ENCODE results near the gene PPP2CA.
"Not testable (repeated sequence)": the region's sequence is repeated elsewhere in the genome, so short reads cannot be mapped to it uniquely, and the experiment has no call there.

The PPP2CA gene

DNA sequence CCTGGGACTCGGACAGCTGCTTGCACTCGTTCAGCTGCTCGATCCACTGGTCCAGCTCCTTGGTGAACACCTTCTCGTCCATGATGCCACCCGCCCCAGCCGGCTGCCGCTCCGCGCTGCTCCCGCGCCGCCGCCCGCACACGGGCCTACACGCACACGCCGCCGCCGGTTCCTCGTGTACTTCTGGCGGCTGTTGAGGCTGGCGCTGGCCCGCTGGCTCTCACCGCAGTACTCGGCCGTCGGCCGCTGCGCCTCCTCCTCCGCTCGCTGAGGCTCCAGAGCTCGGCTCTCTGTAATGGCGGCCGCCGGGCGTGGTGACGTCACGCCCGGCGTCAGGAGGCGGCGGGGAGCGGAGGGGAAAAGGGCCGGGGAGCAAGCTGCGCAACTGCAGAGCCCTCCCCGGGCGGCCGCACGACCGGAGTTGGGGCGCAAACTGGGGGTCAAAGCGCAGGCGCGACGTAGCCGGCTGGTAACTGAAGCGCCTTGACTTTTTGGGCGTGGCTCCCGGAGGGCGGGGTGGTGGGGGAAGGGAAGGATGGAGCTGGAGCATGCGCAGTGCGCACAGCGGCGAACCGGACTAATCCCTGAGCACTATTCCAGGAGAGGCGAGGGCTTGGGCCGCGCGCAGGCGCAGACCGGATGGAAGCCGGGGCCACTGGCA, at the start of gene PPP2CA:
TSS of gene PPP2CA (minus strand) at position 294 of the 661 bp plus-strand sequence. CDS start at position 82, 212 bp downstream.
- peak; percentile 85 for DNase-seq

GRCh38 chr5:134273642-134274395, 47.9 kb upstream of the PPP2CA start:
- peak; percentile 23 for DNase-seq

GRCh38 chr5:134271059-134271458, 45.2 kb upstream of the PPP2CA start:
- DNase-seq: no peak

GRCh38 chr5:134268919-134269318, 43.0 kb upstream of the PPP2CA start:
- DNase-seq: no peak

GRCh38 chr5:134268019-134268601, 42.2 kb upstream of the PPP2CA start:
- DNase-seq: no peak

DNA sequence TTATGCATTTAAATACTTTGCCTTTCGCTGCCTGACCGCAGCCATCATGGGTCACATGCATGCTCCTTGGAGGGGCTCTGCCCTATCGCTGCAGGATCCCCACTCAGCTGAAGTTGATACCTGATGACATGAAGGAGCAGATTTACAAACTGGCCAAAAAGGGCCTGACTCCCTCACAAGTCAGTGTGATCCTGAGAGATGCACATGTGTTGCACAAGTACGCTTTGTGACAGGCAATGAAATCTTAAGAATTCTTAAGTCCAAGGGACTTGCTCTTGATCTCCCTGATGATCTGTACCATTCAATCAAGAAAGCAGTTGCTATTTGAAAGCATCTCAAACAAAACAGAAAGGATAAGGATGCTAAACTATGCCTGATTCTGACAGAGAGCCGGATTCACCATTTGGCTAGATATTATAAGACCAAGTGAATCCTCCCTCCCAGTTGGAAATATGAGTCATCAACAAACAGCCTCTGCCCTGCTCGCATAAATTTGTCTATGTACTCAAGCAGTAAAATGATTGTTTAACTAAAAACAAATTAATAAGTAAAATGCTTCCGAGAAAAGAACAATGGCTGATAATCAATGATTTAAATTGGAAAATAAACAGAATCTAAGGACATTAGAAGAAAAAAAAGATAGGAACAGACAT, 41.6 kb upstream of the PPP2CA start:
- DNase-seq: no peak

DNA sequence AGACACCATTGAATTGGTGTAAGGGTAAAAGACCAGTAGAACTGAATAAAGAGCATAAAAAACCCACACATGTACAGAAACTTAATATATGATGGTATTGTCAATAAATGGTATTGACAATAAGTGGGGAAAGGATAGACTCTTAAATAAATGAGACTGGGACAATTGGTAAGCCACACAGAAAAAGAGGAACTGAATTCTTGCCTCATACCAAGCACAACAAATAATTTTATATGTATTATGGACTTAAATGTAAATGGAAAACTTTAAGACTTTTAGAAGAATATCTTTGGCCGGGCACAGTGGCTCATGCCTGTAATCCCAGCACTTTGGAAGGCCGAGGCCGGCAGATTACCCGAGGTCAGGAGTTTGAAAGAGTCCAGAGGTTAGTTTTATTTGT, 37.9 kb upstream of the PPP2CA start:
- DNase-seq: no peak

DNA sequence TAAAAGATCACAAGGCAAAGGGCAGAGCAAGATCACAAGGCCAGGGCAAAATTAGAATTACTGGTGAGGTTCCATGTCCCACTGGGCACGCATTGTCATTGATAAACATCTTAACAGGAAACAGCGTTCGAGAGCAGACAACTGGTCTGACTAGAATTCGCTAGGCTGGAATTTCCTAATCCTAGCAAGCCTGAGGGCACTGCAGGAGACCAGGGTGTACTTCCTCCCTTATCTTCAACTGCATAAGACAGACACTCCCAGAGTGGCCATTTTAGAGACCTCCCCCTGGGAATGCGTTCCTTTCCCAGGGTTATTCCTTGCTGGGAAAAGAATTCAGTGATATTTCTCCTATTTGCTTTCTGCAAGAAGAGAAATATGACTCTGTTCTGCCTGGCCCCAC, 36.8 kb upstream of the PPP2CA start:
- not testable (repeated sequence) for DNase-seq

DNA sequence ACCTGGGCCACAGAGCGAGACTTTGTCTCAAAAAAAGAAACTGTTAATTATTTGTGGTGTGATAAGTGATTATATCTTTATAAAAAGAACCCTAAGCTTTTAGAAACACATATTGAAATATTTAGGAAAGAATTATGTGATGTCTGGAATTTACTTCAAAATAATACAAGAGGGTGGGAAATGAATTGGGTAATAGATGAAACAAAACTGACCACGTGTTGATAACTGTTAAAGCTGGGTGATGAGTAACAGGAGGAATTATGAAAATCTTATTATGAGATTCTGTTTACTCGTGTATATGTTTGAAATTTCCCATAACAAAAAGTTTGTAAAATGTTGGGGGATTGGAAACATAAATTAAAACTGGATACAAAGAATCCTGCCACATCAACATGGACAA, 33.0 kb upstream of the PPP2CA start:
- DNase-seq: no peak

GRCh38 chr5:134257176-134257575, 31.3 kb upstream of the PPP2CA start:
- DNase-seq: no peak

DNA sequence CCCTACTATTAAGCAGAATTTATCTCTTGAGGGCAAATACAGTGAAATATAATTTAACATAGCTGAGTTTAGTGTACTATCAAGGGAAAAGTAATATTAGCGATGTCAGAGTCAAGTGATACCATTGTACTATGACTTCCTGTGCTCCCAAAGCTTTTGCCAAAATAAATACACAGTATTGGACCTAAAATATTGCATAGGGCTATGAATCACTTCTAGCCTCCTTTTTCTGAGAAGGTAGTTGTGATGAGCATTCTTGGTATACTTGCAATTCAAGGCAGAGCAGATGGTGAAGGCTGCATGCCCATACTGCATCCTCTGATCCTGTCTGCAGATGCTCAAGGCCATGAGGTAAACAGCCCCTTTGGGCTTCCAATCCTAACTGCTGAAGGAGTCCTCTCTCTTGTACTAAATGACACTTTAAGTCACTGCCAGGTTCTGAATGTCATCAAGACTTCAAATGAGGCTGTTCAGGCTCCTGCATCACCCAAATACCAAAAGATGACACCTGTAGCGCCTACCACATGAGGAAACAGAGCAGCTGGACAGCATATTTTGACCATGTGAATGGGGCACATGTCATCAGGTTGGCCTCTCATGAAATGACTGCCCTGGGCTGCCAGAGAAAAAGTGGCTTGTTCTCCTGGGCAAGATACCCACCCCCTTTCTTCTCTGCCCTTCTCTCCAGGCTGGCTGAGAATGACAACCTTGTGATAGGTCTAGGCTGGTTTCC, 29.7 kb upstream of the PPP2CA start:
- DNase-seq: no peak

- not testable (repeated sequence) for DNase-seq
Observed at GRCh38 chr5:134253368-134254153, 27.7 kb upstream of the PPP2CA start.

DNA sequence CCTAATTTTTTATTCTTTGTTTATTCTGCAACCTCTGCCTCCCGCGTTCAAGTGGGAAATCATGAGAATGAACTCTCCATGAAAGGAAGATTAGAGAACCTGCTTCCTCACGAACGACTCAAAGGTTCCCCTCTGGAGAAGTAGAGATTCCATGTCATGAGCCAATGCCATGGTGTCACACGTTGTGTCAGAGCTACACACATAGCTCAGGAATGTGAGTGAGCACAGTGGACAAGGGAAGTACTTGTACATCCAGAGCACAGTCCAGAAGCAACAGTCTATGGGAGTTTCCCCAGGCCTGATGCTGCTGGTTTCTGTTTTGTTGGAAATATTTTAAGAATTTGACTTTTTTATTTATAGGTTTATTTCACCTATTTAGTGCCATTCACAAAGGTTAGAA, 26.8 kb upstream of the PPP2CA start:
- no peak for DNase-seq

- no peak for DNase-seq
Observed at GRCh38 chr5:134250949-134251348, 25.1 kb upstream of the PPP2CA start.

- DNase-seq: no peak
Observed at GRCh38 chr5:134249469-134250379, 23.9 kb upstream of the PPP2CA start.

DNA sequence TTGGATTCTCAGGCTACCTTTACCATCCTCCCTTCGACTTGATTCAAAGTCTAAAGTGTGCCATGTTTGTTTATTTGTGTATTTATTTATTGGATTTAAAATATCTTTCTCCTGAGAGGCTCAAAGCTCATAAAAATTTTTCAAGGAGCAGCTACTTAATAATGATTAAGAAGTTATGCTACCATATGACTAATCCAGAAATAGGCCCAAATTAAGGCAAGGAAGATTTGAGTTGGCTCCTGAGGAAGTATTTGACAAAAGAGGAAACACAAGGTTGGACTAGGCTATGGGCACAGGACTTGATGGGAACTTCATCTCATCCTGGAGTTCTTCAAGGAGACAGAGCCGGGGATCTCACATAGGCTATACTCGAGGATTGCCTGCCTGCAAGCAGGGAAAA, 22.4 kb upstream of the PPP2CA start:
- no peak for DNase-seq

DNA sequence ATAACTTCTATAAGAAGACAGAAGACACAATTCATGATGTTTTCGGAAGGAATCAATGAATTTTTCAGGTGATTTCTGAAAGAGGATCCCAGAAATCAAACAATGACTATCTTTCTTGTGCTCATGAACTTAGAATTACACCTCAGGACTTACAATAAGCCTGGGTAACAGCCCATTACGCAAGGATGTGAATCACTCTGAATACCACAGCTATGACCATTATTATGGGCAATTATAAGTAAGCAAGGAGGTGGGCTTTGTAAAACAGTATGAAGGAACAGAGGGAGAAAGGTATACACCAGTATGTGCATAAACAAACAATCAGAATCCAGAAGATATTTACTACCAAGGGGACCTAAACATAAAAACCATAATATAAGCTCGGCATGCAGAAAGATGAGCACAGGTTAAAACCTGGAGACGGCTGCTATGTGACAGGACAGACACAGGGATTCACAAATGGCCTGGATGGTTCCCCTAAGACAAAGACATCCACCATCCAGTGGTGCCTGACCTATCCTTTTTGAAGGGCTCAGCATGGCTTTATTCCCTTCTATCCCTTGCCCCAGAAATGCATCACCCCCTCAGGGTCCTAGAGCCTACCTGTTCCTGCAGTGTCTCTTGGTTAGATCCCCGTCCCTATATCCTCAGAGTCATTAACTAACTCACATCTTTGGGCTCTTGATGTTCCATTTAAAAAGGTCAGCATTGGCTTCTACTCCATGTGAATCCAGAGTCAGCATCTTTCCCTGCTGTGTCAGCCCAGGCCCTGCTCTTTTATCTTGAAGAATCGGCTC, 21.8 kb upstream of the PPP2CA start:
- no peak for DNase-seq

DNA sequence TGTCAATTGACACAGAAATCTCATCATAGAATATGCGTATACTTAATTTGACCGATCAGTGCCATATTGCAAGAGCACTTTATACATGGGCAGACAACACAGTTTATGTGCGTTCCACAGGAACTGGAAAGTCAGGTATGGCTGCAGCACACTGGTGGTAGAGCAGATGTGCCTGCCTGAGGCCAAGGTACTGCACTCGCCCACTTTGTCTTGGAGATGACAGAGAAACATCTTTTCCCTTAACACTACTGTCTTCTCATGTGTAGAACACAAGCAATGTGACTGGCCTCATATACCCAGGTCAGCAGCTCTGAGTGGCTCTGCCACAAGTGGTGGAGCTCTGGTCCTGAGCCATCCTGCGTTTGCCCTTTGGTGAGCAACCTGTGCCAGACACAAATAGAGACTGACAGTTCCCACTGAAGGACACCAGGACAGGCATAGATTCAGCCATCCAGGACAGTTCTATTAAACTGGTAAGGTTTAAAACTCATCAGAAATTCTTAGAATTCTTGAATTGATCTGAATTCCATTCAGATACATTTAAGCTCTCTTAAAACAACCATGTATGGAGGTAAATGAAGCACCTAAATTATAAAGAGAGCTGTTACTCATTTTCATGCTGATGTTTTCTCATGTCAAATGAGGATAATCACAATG, 21.0 kb upstream of the PPP2CA start:
- no peak for DNase-seq

GRCh38 chr5:134245692-134246091, 19.8 kb upstream of the PPP2CA start:
- DNase-seq: no peak
